Epithelial cell of esophagus (primary cell): ENCODE measurements around the gene TPCN1.

Experiments used
- DNase-seq: peaks from one replicate; pipeline ENCODE4 v3.0.0; 2010; ENCODE audit warnings: low read depth
- H3K4me3 ChIP-seq: 2 replicates; pipeline ENCODE4 v1.5.1; 2011; ENCODE audit warnings: mild to moderate bottlenecking, low read length, control low read depth
- CTCF ChIP-seq: IDR thresholded peaks from 2 replicates; pipeline ENCODE4 v1.5.1; 2011; ENCODE audit warnings: low read depth, mild to moderate bottlenecking, low read length, control low read depth, inconsistent platforms; ENCODE audit not compliant: insufficient read depth; ENCODE audit errors: missing control alignments

TPCN1 gene

DNA sequence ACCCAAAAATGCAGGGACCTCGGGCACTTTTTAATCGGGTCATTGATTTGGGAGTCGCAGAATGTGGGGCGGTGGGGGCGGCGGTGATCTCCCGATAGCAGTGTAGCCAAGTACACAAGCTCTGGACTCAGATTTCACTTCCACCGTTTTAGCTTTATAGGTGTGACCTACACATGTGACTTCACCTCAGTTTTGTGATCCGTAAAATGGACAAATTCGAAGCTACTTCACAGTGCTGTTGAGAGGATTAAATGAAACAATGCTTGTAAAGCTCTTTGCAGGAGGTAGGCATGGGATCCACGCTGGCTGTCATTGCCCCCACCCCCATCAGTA lies 35.3 kb upstream of the TPCN1 start:
- peak; percentile 29 for DNase-seq
- H3K4me3 ChIP-seq, result peak overlapping the region; percentile 86
- no peak for TF ChIP-seq CTCF

GRCh38 chr12:113186666-113187325 lies 34.5 kb upstream of the TPCN1 start:
- H3K4me3 ChIP-seq, result peak overlapping the region; percentile 86

GRCh38 chr12:113189361-113189760 lies 31.9 kb upstream of the TPCN1 start:
- TF ChIP-seq CTCF, result no peak
- peak; percentile 81 for DNase-seq
- no peak overlapping the region for H3K4me3 ChIP-seq

More at GRCh38 chr12:113186666-113187325, 34.5 kb upstream of the TPCN1 start:
- DNase-seq, result no peak
- TF ChIP-seq CTCF, result no peak

GRCh38 chr12:113190761-113191160 lies 30.5 kb upstream of the TPCN1 start:
- no peak overlapping the region for H3K4me3 ChIP-seq
- no peak for TF ChIP-seq CTCF
- peak; percentile 25 for DNase-seq

DNA sequence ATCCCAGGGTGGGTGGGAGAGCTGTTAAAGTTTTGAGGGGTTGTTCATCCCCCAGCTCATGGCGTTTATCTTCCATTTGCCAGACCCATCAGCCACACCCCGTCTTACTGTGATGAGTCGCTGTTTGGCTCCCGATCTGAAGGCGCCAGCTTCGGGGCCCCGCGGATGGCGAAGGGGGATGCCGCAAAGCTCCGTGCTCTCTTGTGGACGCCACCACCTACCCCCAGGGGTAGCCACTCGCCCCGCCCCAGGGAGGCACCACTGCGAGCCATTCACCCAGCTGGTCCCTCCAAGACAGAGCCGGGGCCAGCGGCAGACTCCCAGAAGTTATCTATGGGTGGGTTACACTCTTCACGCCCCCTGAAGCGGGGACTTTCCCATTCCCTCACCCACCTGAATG lies 30.0 kb upstream of the TPCN1 start:
- no peak for TF ChIP-seq CTCF
- H3K4me3 ChIP-seq, result no peak overlapping the region
- no peak for DNase-seq

DNA sequence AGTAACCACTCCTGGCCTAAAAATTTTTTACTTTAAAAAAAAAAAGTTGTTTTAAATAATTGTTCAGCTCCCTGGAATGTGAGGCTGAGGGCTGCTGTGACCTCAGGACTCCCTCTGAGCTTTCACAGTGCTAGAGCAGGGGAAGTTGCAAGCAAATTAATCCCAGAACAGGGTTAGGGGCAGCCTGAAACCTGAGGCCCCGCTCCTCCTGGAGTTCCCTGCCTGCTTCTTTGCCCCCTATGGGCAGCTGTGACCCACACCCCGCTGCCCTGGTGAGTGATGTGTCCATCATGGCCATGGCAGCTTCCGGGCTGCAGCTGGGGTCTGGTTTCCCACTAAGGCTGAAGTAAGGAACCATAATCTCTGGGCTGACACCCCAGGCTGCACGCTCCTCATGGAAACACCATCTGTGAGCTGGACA lies 26.3 kb upstream of the TPCN1 start:
- H3K4me3 ChIP-seq, result no peak overlapping the region
- DNase-seq, result no peak
- TF ChIP-seq CTCF, result no peak

GRCh38 chr12:113195598-113195997 lies 25.7 kb upstream of the TPCN1 start:
- TF ChIP-seq CTCF, result no peak
- no peak for DNase-seq
- H3K4me3 ChIP-seq, result no peak overlapping the region
